HepG2 (cell line): Measurements from ENCODE around the gene ABCA2. TPM values are rescaled to one million over a fixed set of nuclear protein-coding genes. Genes with fewer than 3 reads are reported as not detected.

Source experiments
- CCDC6 ChIP-seq: sonication (generic); formaldehyde crosslinking; IDR thresholded peaks from 2 replicates; pipeline ENCODE4 v1.8.1; 2022; ENCODE audit warnings: mild to moderate bottlenecking, missing genetic modification reagents, moderate library complexity
- CTCF ChIP-seq: sonication (generic); formaldehyde crosslinking; IDR thresholded peaks from 2 replicates; pipeline ENCODE4 v1.5.0; 2020; ENCODE audit warnings: mild to moderate bottlenecking, missing genetic modification reagents, moderate library complexity
- KLF6 ChIP-seq: IDR thresholded peaks from 2 replicates; pipeline ENCODE4 v1.8.0; 2016; ENCODE audit warnings: missing biosample characterization, missing genetic modification reagents
- MTF2 ChIP-seq: sonication (generic); formaldehyde crosslinking; IDR thresholded peaks from 2 replicates; pipeline ENCODE4 v1.5.0; 2020; ENCODE audit warnings: missing genetic modification reagents, borderline replicate concordance
- POLR2G ChIP-seq: fragments of 200-400 bp; formaldehyde crosslinking; IDR thresholded peaks from 2 replicates; pipeline ENCODE4 v1.6.1; 2018; ENCODE audit warnings: mild to moderate bottlenecking, low read depth, low read length, moderate library complexity
- RAD51 ChIP-seq: fragments of 450-650 bp; IDR thresholded peaks from 2 replicates; pipeline ENCODE4 v1.6.1; 2016; ENCODE audit warnings: borderline replicate concordance
- SOX5 ChIP-seq: IDR thresholded peaks from 2 replicates; pipeline ENCODE4 v1.6.1; 2016; ENCODE audit warnings: borderline replicate concordance
- SSRP1 ChIP-seq: IDR thresholded peaks from 2 replicates; pipeline ENCODE4 v1.6.1; 2016; ENCODE audit warnings: control low read depth
- TP53 ChIP-seq: sonication (generic); formaldehyde crosslinking; conservative IDR thresholded peaks from 2 replicates; pipeline ENCODE4 v1.4.0; 2020; ENCODE audit warnings: missing genetic modification reagents
- YEATS4 ChIP-seq: sonication (generic); formaldehyde crosslinking; IDR thresholded peaks from 2 replicates; pipeline ENCODE4 v1.4.0; 2020; ENCODE audit warnings: missing genetic modification reagents, borderline replicate concordance
- ZBTB2 ChIP-seq: sonication (generic); formaldehyde crosslinking; IDR thresholded peaks from 2 replicates; pipeline ENCODE4 v1.8.0; 2022; ENCODE audit warnings: low read depth, missing genetic modification reagents
- ZBTB37 ChIP-seq: sonication (generic); formaldehyde crosslinking; IDR thresholded peaks from 2 replicates; pipeline ENCODE4 v1.4.0; 2020; ENCODE audit warnings: mild to moderate bottlenecking, missing genetic modification reagents
- ZNF563 ChIP-seq: sonication (generic); formaldehyde crosslinking; IDR thresholded peaks from 2 replicates; pipeline ENCODE4 v1.8.0; 2022; ENCODE audit warnings: mild to moderate bottlenecking, moderate library complexity, missing genetic modification reagents
- ZNF574 ChIP-seq: sonication (generic); formaldehyde crosslinking; IDR thresholded peaks from 2 replicates; pipeline ENCODE4 v1.4.0; 2020; ENCODE audit warnings: missing genetic modification reagents
- ZNF709 ChIP-seq: sonication (generic); formaldehyde crosslinking; IDR thresholded peaks from 2 replicates; pipeline ENCODE4 v1.5.0; 2020; ENCODE audit warnings: mild to moderate bottlenecking, missing genetic modification reagents
- polyA plus RNA-seq, 8 experiments: library from polyadenylated mRNA; depleted of rRNA in 3 of 8; stranded (reverse) in 7 of 8; unstranded in 1 of 8; fragments of >200 nt; fragmentation: Illumina TruSeq in 4 of 8; extraction: Trizol in 4 of 8; gene quantifications; 2 replicates each; pipeline versions ENCODE4 v1.2.1 to v1.2.3, GENCODE V29; 2011 to 2016; ENCODE audit warnings: low read depth in 4 of 8, missing spikeins in 1 of 8, mixed read lengths in 1 of 8; ENCODE audit not compliant: insufficient read depth in 1 of 8
- total RNA-seq, 5 experiments: library from RNA; depleted of rRNA; stranded (reverse); fragments of >200 nt; fragmentation: Illumina TruSeq; extraction: Trizol; gene quantifications; 2 replicates each; pipeline ENCODE4 v1.2.3, GENCODE V29; 2016; ENCODE audit warnings: low read depth in 1 of 5
- TF ChIP-seq, protein P1 (sequence below), 2 experiments: sonication (generic) in 1 of 2; formaldehyde crosslinking in 1 of 2; IDR thresholded peaks; 2 replicates each; pipeline versions ENCODE4 v1.4.0 to v1.6.1; 2018 to 2020; ENCODE audit warnings: missing genetic modification reagents in 2 of 2, borderline replicate concordance in 1 of 2, low read depth in 1 of 2, mild to moderate bottlenecking in 1 of 2, missing biosample characterization in 1 of 2
- TF ChIP-seq, protein P2 (sequence below): sonication (generic); formaldehyde crosslinking; IDR thresholded peaks from 2 replicates; pipeline ENCODE4 v1.8.1; 2023; ENCODE audit warnings: mild to moderate bottlenecking, missing genetic modification reagents, borderline replicate concordance
- TF ChIP-seq, protein P3 (sequence below): sonication (generic); formaldehyde crosslinking; IDR thresholded peaks from 2 replicates; pipeline ENCODE4 v1.5.1; 2020; ENCODE audit warnings: missing genetic modification reagents, mild to moderate bottlenecking, borderline replicate concordance

ABCA2 gene
- total and polyA plus RNA-seq, 2 of the 13 experiments (the other 11 are each of a cell fraction or from before 2014, with no cell fraction given): 2.9 to 19.2 TPM

DNA sequence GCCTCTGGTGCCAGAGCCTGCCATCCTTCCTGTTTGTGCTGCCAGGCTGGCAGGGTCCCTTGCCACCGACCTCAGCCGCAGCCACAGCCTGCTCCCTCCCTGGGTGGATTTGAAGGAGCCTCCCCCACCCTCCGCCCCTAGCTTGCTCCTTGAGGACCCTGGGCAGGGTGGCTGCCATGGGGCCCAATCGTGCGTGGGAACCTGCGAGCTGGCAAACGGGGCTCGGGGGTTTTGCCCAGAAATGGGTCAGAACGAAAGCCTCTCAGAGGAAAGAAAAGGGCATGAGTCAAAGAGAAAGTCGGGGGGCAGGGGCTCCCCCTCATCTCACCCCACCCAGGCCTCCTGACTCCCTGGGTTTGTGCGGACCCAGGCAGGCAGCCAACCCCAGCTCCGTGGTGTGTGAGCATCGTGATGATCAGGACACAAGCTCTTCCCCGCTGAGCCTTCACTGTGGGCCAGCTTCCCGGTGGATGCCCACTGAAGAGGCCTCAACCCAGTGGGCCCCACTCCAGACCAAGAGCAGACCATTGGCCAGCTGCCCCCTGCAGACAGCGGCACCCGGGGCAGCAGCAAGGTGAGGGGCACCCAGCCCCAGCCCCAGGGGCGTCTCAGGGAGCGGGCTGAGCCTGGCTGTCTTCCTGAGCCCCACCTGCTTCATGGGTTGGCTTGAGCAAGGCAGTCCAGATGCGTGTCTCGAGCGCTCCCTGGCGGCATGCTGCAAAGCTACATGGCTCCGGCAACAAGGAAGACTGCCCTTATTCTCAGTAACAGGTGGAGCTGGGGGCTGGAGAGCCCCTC lies 6.9 kb upstream of the ABCA2 start (continued):
- TF ChIP-seq ZBTB37 (no peak), MTF2 (CRISPR knock-in tag) (no peak), ZBTB2 (CRISPR knock-in tag) (no peak), CCDC6 (CRISPR knock-in tag) (no peak), TP53 (CRISPR knock-in tag) (no peak), ZNF709 (CRISPR knock-in tag) (no peak), ZNF574 (CRISPR knock-in tag) (no peak), SOX5 (0 out of 2 replicates have a peak, but pooled peaks have one; percentile 19), RAD51 (no peak), YEATS4 (CRISPR knock-in tag) (no peak), CTCF (CRISPR knock-in tag) (peak; percentile 99), KLF6 (CRISPR knock-in tag) (no peak), SSRP1 (CRISPR knock-in tag) (peak; percentile 25; the same call in 1 of the 2 replicates), POLR2G (no peak), ZNF563 (CRISPR knock-in tag) (no peak)
- TF ChIP-seq, protein P1, sequence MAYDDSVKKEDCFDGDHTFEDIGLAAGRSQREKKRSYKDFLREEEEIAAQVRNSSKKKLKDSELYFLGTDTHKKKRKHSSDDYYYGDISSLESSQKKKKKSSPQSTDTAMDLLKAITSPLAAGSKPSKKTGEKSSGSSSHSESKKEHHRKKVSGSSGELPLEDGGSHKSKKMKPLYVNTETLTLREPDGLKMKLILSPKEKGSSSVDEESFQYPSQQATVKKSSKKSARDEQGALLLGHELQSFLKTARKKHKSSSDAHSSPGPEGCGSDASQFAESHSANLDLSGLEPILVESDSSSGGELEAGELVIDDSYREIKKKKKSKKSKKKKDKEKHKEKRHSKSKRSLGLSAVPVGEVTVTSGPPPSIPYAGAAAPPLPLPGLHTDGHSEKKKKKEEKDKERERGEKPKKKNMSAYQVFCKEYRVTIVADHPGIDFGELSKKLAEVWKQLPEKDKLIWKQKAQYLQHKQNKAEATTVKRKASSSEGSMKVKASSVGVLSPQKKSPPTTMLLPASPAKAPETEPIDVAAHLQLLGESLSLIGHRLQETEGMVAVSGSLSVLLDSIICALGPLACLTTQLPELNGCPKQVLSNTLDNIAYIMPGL (CRISPR knock-in tag; IDR thresholded peaks at IDR 0.05; ENCODE audit: borderline replicate concordance in 1 of 2, low read depth in 1 of 2): peak; percentile 43 to 78; a peak in 1 of 4 replicates
- TF ChIP-seq, protein P2, sequence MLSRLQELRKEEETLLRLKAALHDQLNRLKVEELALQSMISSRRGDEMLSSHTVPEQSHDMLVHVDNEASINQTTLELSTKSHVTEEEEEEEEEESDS (CRISPR knock-in tag): no peak
- TF ChIP-seq, protein P3, sequence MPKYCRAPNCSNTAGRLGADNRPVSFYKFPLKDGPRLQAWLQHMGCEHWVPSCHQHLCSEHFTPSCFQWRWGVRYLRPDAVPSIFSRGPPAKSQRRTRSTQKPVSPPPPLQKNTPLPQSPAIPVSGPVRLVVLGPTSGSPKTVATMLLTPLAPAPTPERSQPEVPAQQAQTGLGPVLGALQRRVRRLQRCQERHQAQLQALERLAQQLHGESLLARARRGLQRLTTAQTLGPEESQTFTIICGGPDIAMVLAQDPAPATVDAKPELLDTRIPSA (CRISPR knock-in tag): no peak
